Body of pancreas (tissue), 4 donors: ENCODE results near the gene MAD1L1. TPM values are rescaled to one million over a fixed set of nuclear protein-coding genes. Genes with fewer than 3 reads are reported as not detected.

Experiments
- ATAC-seq: fragments of 150-250 bp; one replicate; pipeline ENCODE4 v1.9.1; 2016
- DNase-seq, 4 donors: peaks; one replicate each; pipeline ENCODE4 v3.0.0-alpha.2; 2019
- H3K27ac ChIP-seq, 4 donors: fragments of 200-600 bp; sonication (generic); 1 replicate in 3 of 4; 2 replicates in 1 of 4; pipeline versions ENCODE4 v1.5.1 to v1.6.1; 2016 to 2019; ENCODE audit warnings: mild to moderate bottlenecking in 1 of 4, mixed read lengths in 1 of 4, moderate library complexity in 1 of 4
- H3K27me3 ChIP-seq, 2 donors: fragments of 200-600 bp; sonication (generic); one replicate each; pipeline ENCODE4 v1.6.0; 2016; ENCODE audit warnings: mild to moderate bottlenecking in 1 of 2
- H3K36me3 ChIP-seq, 2 donors: fragments of 200-600 bp; sonication (generic); replicated peaks in 1 of 2; 2 replicates each; pipeline ENCODE4 v1.5.1; 2016; ENCODE audit warnings: low read depth in 2 of 2; ENCODE audit not compliant: insufficient read depth in 1 of 2
- H3K4me1 ChIP-seq: fragments of 200-600 bp; sonication (generic); one replicate; pipeline ENCODE4 v1.6.0; 2016
- H3K4me3 ChIP-seq, 2 donors: fragments of 200-600 bp; sonication (generic); 1 replicate in 1 of 2; 2 replicates in 1 of 2; pipeline ENCODE4 v1.5.1; 2016 to 2019
- H3K9me3 ChIP-seq, 3 donors: fragments of 200-600 bp; sonication (generic); 1 replicate in 2 of 3; 2 replicates in 1 of 3; pipeline ENCODE4 v1.5.1; 2016
- CTCF ChIP-seq, 7 experiments: fragments of 450-650 bp in 4 of 7; fragments of 200-600 bp in 3 of 7; sonication (generic) in 3 of 7; IDR thresholded peaks; one replicate each; pipeline ENCODE4 v1.5.1; 2016 to 2019; ENCODE audit warnings: antibody characterized with exemption in 7 of 7
- POLR2A ChIP-seq, 3 donors: fragments of 450-650 bp; IDR thresholded peaks; one replicate each; pipeline ENCODE4 v1.6.1; 2016; ENCODE audit warnings: antibody characterized with exemption in 3 of 3, mild to moderate bottlenecking in 2 of 3
- WGBS, 2 donors: methylation state at CpG; one replicate each; pipeline ENCODE4 v1.1.5; 2017; 5-methylcytosine and 5-hydroxymethylcytosine counted together
- intact Hi-C: fragments of 100-400 bp; cut with DNase I; formaldehyde crosslinking; loops from one replicate; pipeline ENCODE4 v1.15.1; 2023
- total RNA-seq, 2 donors: library from RNA; depleted of rRNA; stranded (reverse); fragments of >200 nt; gene quantifications; one replicate each; pipeline ENCODE4 v1.1.0, GENCODE V29; 2016

MAD1L1 gene
- total RNA-seq, 2 donors from 2014 or later, result 14.0 to 66.9 TPM

- no peak for DNase-seq
- WGBS, 2 donors, result 60 to 66% methylated on average over 14 of the region's 14 CpGs
- ATAC-seq, result no peak
These were observed 431.8 kb downstream of the MAD1L1 start for GRCh38 chr7:1800902-1801301.

GRCh38 chr7:1798191-1798590 is 434.6 kb downstream of the MAD1L1 start:
- intact Hi-C loops, result no loop called here
- Histone ChIP-seq H3K9me3 (peaks cover 0 to 18% (median 0%) of the 10 kb centered on the region in 3 donors), H3K4me3 (no peak overlapping the region), H3K27ac (no peak overlapping the region), H3K4me1 (no peaks in the 10 kb centered on the region), H3K27me3 (no peaks in the 10 kb centered on the region), H3K36me3 (no peaks in the 10 kb centered on the region)
- no peak for DNase-seq
- 49 to 64% methylated on average over 3 of the region's 3 CpGs for WGBS, 2 donors
- ATAC-seq, result no peak
- no peak for TF ChIP-seq CTCF (IDR thresholded peaks at IDR 0.05)
- TF ChIP-seq POLR2A (IDR thresholded peaks at IDR 0.05), result no peak

More at GRCh38 chr7:1800902-1801301, 431.8 kb downstream of the MAD1L1 start:
- peaks cover 0 to 4% (median 0%) of the 10 kb centered on the region in 3 donors for H3K9me3 ChIP-seq
- TF ChIP-seq POLR2A (IDR thresholded peaks at IDR 0.05) (no peak), CTCF (IDR thresholded peaks at IDR 0.05) (no peak)
- H3K27ac ChIP-seq, result no peak overlapping the region
- H3K4me3 ChIP-seq, result no peak overlapping the region
- no peaks in the 10 kb centered on the region for H3K4me1 ChIP-seq
- H3K27me3 ChIP-seq, result no peaks in the 10 kb centered on the region
- H3K36me3 ChIP-seq, result no peaks in the 10 kb centered on the region
- intact Hi-C loops, result no loop called here

- Histone ChIP-seq H3K9me3 (peaks cover 0 to 18% (median 0%) of the 10 kb centered on the region in 3 donors), H3K4me1 (no peaks in the 10 kb centered on the region), H3K36me3 (no peaks in the 10 kb centered on the region), H3K4me3 (no peak overlapping the region), H3K27me3 (no peaks in the 10 kb centered on the region), H3K27ac (no peak overlapping the region)
- TF ChIP-seq POLR2A (IDR thresholded peaks at IDR 0.05), result no peak
- no peak for TF ChIP-seq CTCF (IDR thresholded peaks at IDR 0.05)
- 0 to 12% methylated on average over 1 of the region's 1 CpG for WGBS, 2 donors
- DNase-seq (no peak), ATAC-seq (no peak)
- intact Hi-C loops, result no loop called here
These were observed 437.7 kb downstream of the MAD1L1 start for GRCh38 chr7:1794888-1795542.

- no peak for DNase-seq
- 78 to 84% methylated on average over 8 to 18 of the region's 18 CpGs for WGBS, 2 donors
These were observed 445.0 kb downstream of the MAD1L1 start for GRCh38 chr7:1787681-1788235.

More at GRCh38 chr7:1787681-1788235, 445.0 kb downstream of the MAD1L1 start:
- intact Hi-C loops, result no loop called here
- no peak for ATAC-seq
- H3K27me3 ChIP-seq, result no peaks in the 10 kb centered on the region
- H3K36me3 ChIP-seq, result no peaks in the 10 kb centered on the region
- no peak for TF ChIP-seq CTCF (IDR thresholded peaks at IDR 0.05)
- TF ChIP-seq POLR2A (IDR thresholded peaks at IDR 0.05), result no peak
- H3K27ac ChIP-seq, result no peak overlapping the region
- H3K9me3 ChIP-seq, result peaks cover 0 to 7% (median 0%) of the 10 kb centered on the region in 3 donors
- H3K4me1 ChIP-seq, result no peaks in the 10 kb centered on the region
- H3K4me3 ChIP-seq, result no peak overlapping the region
